ENCODE results near the gene TMOD4. TPM values are rescaled to one million over a fixed set of nuclear protein-coding genes. Genes with fewer than 3 reads are reported as not detected.

The TMOD4 gene
- total and polyA plus RNA-seq, 2 experiments from 2014 or later, result 0.44 TPM; not detected in 1

GRCh38 chr1:151176514-151177045 lies 799 bp upstream of the TMOD4 start:
- no peaks in the 10 kb centered on the region for H3K79me2 ChIP-seq
- WGBS (ENCODE audit: low lambda C conversion rate, missing lambda C conversion rate), result 95% methylated on average over 16 of the region's 17 CpGs
- H3K27me3 ChIP-seq, result no peaks in the 10 kb centered on the region
- no peaks in the 10 kb centered on the region for H3K36me3 ChIP-seq (replicated peaks; ENCODE audit: insufficient read depth, low read depth)
- no peaks in the 10 kb centered on the region for H3K9me2 ChIP-seq (replicated peaks; ENCODE audit: insufficient read depth)
- H4K20me1 ChIP-seq (ENCODE audit: insufficient read depth, poor library complexity, severe bottlenecking), result no peaks in the 10 kb centered on the region
- TF ChIP-seq, protein P1, sequence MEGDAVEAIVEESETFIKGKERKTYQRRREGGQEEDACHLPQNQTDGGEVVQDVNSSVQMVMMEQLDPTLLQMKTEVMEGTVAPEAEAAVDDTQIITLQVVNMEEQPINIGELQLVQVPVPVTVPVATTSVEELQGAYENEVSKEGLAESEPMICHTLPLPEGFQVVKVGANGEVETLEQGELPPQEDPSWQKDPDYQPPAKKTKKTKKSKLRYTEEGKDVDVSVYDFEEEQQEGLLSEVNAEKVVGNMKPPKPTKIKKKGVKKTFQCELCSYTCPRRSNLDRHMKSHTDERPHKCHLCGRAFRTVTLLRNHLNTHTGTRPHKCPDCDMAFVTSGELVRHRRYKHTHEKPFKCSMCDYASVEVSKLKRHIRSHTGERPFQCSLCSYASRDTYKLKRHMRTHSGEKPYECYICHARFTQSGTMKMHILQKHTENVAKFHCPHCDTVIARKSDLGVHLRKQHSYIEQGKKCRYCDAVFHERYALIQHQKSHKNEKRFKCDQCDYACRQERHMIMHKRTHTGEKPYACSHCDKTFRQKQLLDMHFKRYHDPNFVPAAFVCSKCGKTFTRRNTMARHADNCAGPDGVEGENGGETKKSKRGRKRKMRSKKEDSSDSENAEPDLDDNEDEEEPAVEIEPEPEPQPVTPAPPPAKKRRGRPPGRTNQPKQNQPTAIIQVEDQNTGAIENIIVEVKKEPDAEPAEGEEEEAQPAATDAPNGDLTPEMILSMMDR (IDR thresholded peaks at IDR 0.05; ENCODE audit: poor library complexity), result no peak
- TF ChIP-seq EZH2phosphoT487 (IDR thresholded peaks at IDR 0.05; ENCODE audit: low read depth, severe bottlenecking, unreplicated experiment) (no peak), EZH2 (IDR thresholded peaks at IDR 0.05; ENCODE audit: borderline replicate concordance) (no peak)
- no peaks in the 10 kb centered on the region for H3K4me1 ChIP-seq (ENCODE audit: insufficient read depth)
- H3K27ac ChIP-seq, result no peak overlapping the region
- H3K9me3 ChIP-seq (ENCODE audit: low read depth), result no peaks in the 10 kb centered on the region
- DNase-seq (ENCODE audit: low spot score), result no peak
- H2AFZ ChIP-seq, result no peak overlapping the region
- H3K4me3 ChIP-seq, result no peak overlapping the region
- no peak overlapping the region for H3K4me2 ChIP-seq

DNA sequence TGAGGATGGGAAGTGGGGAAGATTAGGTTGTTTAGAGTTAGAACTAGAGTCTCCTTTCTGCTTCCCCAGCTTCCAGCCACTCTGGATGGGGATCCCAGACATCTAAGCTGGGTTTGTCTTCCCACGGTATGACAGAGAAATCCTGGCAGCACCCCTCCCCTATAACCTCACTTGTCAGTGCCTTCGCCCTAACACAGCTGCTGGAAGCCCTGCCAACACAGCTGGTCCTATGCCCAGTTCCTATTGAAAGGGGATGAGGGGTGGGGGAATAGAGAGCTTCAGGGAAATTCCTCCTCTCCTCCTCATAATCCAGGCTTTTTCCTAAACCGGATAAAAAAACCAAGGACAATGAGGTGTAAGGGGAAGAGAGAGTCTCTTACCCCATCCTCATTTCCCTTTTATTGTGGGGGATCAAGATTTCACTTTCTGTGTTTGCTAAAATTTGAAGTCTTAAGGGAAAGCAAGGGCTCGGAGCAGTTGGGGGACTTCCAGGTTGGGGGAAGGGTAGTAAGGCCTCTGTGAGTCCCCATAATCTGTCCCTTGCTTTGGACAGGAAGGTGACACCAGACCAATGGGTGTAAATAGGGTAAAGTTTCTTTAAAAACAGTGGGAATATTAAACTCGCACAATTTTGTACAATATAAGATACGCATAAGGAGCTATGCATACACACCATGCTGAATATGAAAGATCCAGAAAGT lies 590 bp downstream of the TMOD4 start:
- H3K36me3 ChIP-seq (replicated peaks; ENCODE audit: insufficient read depth, low read depth), result no peaks in the 10 kb centered on the region
- TF ChIP-seq EZH2 (IDR thresholded peaks at IDR 0.05; ENCODE audit: borderline replicate concordance) (no peak), EZH2phosphoT487 (IDR thresholded peaks at IDR 0.05; ENCODE audit: low read depth, severe bottlenecking, unreplicated experiment) (no peak)
- TF ChIP-seq, protein P1 (IDR thresholded peaks at IDR 0.05; ENCODE audit: poor library complexity), result no peak
- no peaks in the 10 kb centered on the region for H3K9me2 ChIP-seq (replicated peaks; ENCODE audit: insufficient read depth)
- no peaks in the 10 kb centered on the region for H4K20me1 ChIP-seq (ENCODE audit: insufficient read depth, poor library complexity, severe bottlenecking)
- H3K4me2 ChIP-seq, result no peak overlapping the region
- no peak overlapping the region for H3K4me3 ChIP-seq
- no peak overlapping the region for H3K27ac ChIP-seq
- 88% methylated on average over 6 of the region's 6 CpGs for WGBS (ENCODE audit: low lambda C conversion rate, missing lambda C conversion rate)
- no peaks in the 10 kb centered on the region for H3K27me3 ChIP-seq
- no peak for DNase-seq (ENCODE audit: low spot score)
- no peaks in the 10 kb centered on the region for H3K9me3 ChIP-seq (ENCODE audit: low read depth)
- no peaks in the 10 kb centered on the region for H3K4me1 ChIP-seq (ENCODE audit: insufficient read depth)
- no peaks in the 10 kb centered on the region for H3K79me2 ChIP-seq
- no peak overlapping the region for H2AFZ ChIP-seq

DNA sequence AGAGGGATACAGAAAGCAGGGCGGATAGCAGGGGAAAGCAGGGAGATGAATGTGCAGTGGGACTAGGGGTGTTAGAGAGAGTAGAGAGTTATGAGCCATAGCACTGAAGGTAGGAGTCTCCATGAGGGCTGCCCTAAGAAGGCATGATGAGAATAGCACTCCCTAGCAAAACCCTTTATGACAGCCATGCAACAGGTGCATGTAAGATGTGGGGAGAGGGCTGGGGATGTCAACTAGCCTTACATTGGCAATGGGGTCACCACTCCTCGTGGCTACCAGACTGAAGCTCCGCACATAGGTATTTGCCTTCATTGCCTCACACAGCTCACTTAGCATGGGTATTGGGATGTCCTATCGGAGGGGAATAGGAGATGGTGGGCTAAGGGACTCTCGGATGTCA lies 4.6 kb downstream of the TMOD4 start:
- DNase-seq (ENCODE audit: low spot score), result no peak
- H4K20me1 ChIP-seq (ENCODE audit: insufficient read depth, poor library complexity, severe bottlenecking), result no peaks in the 10 kb centered on the region
- no peaks in the 10 kb centered on the region for H3K27me3 ChIP-seq
- TF ChIP-seq EZH2 (IDR thresholded peaks at IDR 0.05; ENCODE audit: borderline replicate concordance) (no peak), EZH2phosphoT487 (IDR thresholded peaks at IDR 0.05; ENCODE audit: low read depth, severe bottlenecking, unreplicated experiment) (no peak)
- TF ChIP-seq, protein P1 (IDR thresholded peaks at IDR 0.05; ENCODE audit: poor library complexity), result no peak
- H3K9me3 ChIP-seq (ENCODE audit: low read depth), result no peaks in the 10 kb centered on the region
- H3K27ac ChIP-seq, result no peak overlapping the region
- H3K4me3 ChIP-seq, result no peak overlapping the region
- H3K4me1 ChIP-seq (ENCODE audit: insufficient read depth), result peaks cover 6% of the 10 kb centered on the region
- no peaks in the 10 kb centered on the region for H3K9me2 ChIP-seq (replicated peaks; ENCODE audit: insufficient read depth)
- no peak overlapping the region for H2AFZ ChIP-seq
- H3K36me3 ChIP-seq (replicated peaks; ENCODE audit: insufficient read depth, low read depth), result no peaks in the 10 kb centered on the region
- 93% methylated on average over 5 of the region's 5 CpGs for WGBS (ENCODE audit: low lambda C conversion rate, missing lambda C conversion rate)
- no peak overlapping the region for H3K4me2 ChIP-seq
- peaks cover 14% of the 10 kb centered on the region for H3K79me2 ChIP-seq
